HG02981 (cell line): ENCODE measurements around the gene CAMTA1.

ENCODE experiments used
- ATAC-seq: cut with Tn5 transposase; IDR thresholded peaks from one replicate; pipeline ENCODE4 v1.9.1; 2021; ENCODE audit warnings: mild to moderate bottlenecking, moderate library complexity; ENCODE audit not compliant: unreplicated experiment

Gene CAMTA1

GRCh38 chr1:7795406-7795805 is 1010.2 kb downstream of the CAMTA1 start:
- no peak for ATAC-seq

GRCh38 chr1:7805460-7805859 is 1020.2 kb downstream of the CAMTA1 start:
- ATAC-seq: no peak

- ATAC-seq: no peak
These were observed 1023.1 kb downstream of the CAMTA1 start for GRCh38 chr1:7808253-7808844.

DNA sequence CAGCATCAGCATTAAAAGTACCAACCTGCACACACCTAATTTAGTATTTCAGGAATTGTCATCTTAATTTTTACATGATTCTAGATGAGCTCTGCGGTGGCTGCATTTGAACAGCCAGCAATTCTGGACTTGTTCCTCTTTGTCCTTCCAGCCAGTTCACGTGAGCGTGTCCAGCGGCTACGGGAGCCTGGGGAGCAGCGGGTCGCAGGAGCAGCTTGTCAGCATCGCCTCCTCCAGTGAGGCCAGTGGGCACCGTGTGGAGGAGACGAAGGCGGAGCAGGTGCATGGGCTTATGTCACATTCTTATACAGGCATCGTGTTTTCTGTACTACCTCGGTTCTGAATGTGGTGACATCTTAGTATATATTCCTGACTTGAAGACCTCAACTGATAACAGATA is 1024.5 kb downstream of the CAMTA1 start:
- no peak for ATAC-seq

- no peak for ATAC-seq
These were observed 1025.1 kb downstream of the CAMTA1 start for GRCh38 chr1:7810395-7810794.

GRCh38 chr1:7811476-7811875 is 1026.2 kb downstream of the CAMTA1 start:
- no peak for ATAC-seq

GRCh38 chr1:7813677-7814373 is 1028.6 kb downstream of the CAMTA1 start:
- ATAC-seq: no peak
